Measurements from ENCODE around the gene CDT1.
A peak's percentile ranks its signal among the peaks of the same experiment; 100 is the strongest.

CDT1 gene

GRCh38 chr16:88803264-88803987 lies at the start of gene CDT1:
Gene CDT1 (plus strand): TSS chr16:88803789. CDS start chr16:88803832, 43 bp downstream.
- peak; percentile 23 to 27 for DNase-seq

- DNase-seq = no peak
Observed at GRCh38 chr16:88754109-88754911, 49.3 kb upstream of the CDT1 start.

DNA sequence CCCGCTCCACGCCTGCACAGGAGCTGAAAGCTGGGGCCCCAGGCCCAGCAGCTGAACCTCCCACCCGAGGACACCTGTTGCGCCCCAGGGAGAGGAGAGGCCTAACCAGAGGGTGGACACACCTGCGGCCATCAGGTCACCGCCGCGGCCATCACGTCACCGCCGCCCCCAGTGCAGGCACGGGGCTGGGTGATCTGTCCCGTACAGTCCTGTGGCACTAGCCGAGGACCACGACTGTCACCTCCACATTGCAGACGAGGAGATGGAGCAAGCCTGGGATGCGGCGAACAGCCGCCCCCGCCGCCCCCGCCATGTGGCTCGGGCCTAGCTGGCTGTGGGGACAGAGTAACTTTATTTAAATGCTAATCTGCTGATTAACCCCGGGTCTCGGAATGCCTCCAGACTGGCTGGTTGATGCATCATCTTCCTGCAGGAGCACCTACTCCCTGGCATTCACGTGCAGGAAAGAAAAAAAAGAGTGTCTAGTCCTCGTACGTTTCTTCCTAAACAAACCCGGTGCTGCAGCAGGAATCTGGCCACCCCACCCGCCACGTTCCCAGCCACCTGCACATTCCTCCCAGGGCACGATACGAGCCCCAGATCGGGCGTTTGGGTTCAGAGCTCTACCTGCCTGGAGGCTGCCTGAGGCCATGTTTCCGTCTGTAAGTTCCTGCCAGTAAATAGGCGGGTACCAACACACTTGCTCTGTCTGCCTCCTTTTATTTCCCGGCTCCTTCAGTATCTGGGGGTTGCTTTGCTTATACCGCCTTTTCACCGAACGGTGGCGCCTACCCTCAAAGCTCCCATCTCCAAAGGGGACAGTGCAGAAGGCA lies 48.5 kb upstream of the CDT1 start:
- no peak for DNase-seq

- no peak for DNase-seq
Observed at GRCh38 chr16:88755745-88756443, 47.7 kb upstream of the CDT1 start.

- DNase-seq = no peak
Observed at GRCh38 chr16:88758227-88758943, 45.2 kb upstream of the CDT1 start.

- no peak for DNase-seq
Observed at GRCh38 chr16:88758944-88759244, 44.7 kb upstream of the CDT1 start.

GRCh38 chr16:88759245-88759975 lies 44.2 kb upstream of the CDT1 start:
- no peak for DNase-seq

GRCh38 chr16:88759976-88760350 lies 43.6 kb upstream of the CDT1 start:
- no peak for DNase-seq

DNA sequence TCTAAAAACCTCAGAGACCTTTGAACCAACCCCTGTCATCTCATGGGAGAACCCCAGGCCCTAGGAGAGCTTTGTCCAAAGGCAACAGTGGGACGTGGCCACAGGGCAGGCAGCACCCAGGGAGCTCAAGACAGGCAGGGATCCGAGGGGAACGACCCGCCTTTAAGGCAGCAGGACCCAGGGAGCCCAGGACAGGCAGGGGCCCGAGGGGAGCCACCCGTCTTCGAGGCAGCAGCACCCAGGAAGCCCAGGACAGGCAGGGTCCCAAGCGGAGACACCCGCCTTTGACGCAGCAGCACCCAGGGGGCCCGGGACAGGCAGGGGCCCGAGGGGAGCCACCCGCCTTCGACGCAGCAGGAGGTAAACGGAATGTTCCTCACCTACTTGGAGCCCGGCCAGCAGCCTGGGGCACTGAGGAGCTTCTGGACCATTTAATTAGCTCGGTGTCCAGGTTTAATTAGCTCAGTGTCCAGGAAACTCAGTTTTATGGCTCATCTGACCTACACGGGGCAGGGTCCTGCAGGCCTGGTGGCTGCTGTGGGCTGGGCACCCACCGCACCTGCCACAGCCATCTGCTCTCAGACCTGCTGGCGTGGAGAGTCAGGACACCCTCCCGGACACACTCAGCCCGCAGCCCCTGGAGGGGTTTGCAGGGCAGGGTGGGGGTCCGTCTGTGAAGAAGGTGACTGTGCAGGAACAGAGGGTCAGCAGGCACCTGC lies 43.0 kb upstream of the CDT1 start:
- DNase-seq = no peak

DNA sequence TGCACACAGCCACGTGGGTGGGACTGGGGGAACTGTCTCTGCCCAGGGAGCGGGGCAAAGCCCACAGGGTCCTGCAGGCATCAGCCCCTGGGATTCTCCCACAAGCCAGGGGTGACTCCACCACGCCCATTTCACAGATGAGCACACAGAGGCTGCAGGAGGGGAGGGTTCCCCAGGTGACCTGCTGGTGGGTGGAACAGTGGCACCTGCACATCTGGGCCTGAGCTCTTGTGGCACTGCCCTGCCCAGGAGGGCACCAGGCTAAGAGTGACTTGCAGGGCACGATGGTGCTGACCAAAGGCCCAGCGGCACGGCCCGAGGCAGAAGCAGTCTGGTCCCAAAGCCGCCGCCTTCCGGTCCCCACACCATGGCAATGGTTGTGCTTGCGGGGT lies 42.5 kb upstream of the CDT1 start:
- no peak for DNase-seq

- DNase-seq = no peak
Observed at GRCh38 chr16:88761830-88762229, 41.8 kb upstream of the CDT1 start.

DNA sequence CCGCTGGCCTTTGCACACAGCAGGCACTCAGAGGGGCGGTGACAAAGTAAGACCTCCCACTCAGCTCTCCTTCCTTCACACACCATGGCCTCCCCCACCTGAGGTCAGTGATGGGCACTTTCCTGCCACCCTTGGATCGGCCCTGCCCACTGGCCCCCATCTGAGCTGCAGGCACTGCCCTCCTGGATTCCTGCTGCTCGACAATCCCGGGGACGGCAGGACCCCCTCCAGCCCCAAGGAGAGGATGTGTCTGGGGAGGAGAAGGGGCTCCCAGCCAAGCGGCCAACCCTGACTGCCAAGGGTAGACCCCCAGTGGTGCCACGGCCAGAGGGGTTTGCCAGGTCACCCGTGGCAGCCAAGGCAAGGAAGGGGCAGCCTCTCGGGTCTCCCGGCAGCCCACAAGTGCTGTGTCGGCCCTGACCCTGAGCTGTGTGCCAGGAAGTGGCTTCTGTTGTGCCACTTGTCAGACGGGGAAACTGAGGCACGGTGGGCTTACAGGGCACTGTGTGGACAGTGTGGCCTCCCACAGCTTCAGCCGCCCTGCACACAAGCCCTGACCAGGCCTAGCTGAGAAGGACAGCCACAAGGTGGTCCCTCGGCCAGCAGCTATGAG lies 41.2 kb upstream of the CDT1 start:
- no peak for DNase-seq

DNA sequence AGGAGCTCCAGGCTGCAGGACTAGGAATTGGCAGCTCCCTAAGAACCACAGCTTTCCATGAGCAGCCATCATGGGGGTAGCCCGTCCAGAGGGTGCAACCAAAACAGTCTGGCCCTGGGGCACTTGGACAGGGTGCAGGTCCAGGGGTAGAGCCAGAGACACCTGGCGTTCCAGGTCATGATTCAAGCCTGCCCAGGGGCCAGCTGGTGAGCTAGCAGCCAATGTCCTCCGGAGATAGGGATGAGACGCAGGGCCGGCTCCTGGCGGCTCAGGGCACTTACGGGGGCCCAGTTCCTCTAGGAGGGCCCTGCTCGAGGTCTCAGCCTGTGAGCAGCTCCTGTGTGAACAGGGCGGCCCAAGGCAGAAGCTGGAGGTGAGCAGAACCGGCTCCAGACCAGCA lies 40.6 kb upstream of the CDT1 start:
- DNase-seq = no peak

GRCh38 chr16:88763502-88764053 lies 40.0 kb upstream of the CDT1 start:
- DNase-seq = no peak

GRCh38 chr16:88764080-88764479 lies 39.5 kb upstream of the CDT1 start:
- no peak for DNase-seq

- no peak for DNase-seq
Observed at GRCh38 chr16:88764913-88765349, 38.7 kb upstream of the CDT1 start.

- DNase-seq = no peak
Observed at GRCh38 chr16:88766975-88767374, 36.6 kb upstream of the CDT1 start.

- no peak for DNase-seq
Observed at GRCh38 chr16:88767546-88768070, 36.0 kb upstream of the CDT1 start.

- DNase-seq = no peak
Observed at GRCh38 chr16:88768071-88768783, 35.4 kb upstream of the CDT1 start.
